CD4-positive, alpha-beta T cell treated with Interleukin-6 for 4 hours (primary cell): ENCODE results near the gene GSK3A.

Experiments
- DNase-seq: peaks from one replicate; pipeline ENCODE4 v3.0.0-alpha.2; 2020; ENCODE audit warnings: mixed read lengths

The GSK3A gene

GRCh38 chr19:42224940-42225717 lies 17.3 kb downstream of the GSK3A start:
- DNase-seq = no peak

GRCh38 chr19:42220751-42221097 lies 21.7 kb downstream of the GSK3A start:
- DNase-seq = no peak

GRCh38 chr19:42219812-42220750 lies 22.3 kb downstream of the GSK3A start, which contains the start of gene ZNF526:
Gene ZNF526 (plus strand): TSS chr19:42220312. CDS start chr19:42224404, 4,092 bp downstream.
- DNase-seq = peak; percentile 98

- DNase-seq = peak; percentile 99
Measured at GRCh38 chr19:42217520-42218437, 24.6 kb downstream of the GSK3A start, which contains the start of gene DEDD2. Gene DEDD2 (minus strand): TSS chr19:42217677. CDS start chr19:42217007, 670 bp downstream.

- DNase-seq = peak; percentile 32
Measured at GRCh38 chr19:42216653-42217519, 25.5 kb downstream of the GSK3A start.

GRCh38 chr19:42214810-42215485 lies 27.5 kb downstream of the GSK3A start:
- DNase-seq = no peak

- DNase-seq = no peak
Measured at GRCh38 chr19:42212886-42213285, 29.5 kb downstream of the GSK3A start.

GRCh38 chr19:42208612-42209011 lies 33.8 kb downstream of the GSK3A start:
- no peak for DNase-seq

- DNase-seq = peak; percentile 44
Measured at GRCh38 chr19:42207767-42208271, 34.6 kb downstream of the GSK3A start.

- DNase-seq = no peak
Measured at GRCh38 chr19:42206871-42207755, 35.3 kb downstream of the GSK3A start.

- no peak for DNase-seq
Measured at GRCh38 chr19:42204664-42205063, 37.7 kb downstream of the GSK3A start.

GRCh38 chr19:42203700-42204099 lies 38.7 kb downstream of the GSK3A start:
- no peak for DNase-seq

- no peak for DNase-seq
Measured at GRCh38 chr19:42202290-42202880, 40.0 kb downstream of the GSK3A start.

GRCh38 chr19:42201489-42202289 lies 40.7 kb downstream of the GSK3A start:
- DNase-seq = peak; percentile 41

- DNase-seq = no peak
Measured at GRCh38 chr19:42200116-42200715, 42.2 kb downstream of the GSK3A start.

- DNase-seq = peak; percentile 62
Measured at GRCh38 chr19:42199440-42200115, 42.8 kb downstream of the GSK3A start.
